ENCODE results near the gene HM13.
A peak's percentile ranks its signal among the peaks of the same experiment; 100 is the strongest.

The HM13 gene

DNA sequence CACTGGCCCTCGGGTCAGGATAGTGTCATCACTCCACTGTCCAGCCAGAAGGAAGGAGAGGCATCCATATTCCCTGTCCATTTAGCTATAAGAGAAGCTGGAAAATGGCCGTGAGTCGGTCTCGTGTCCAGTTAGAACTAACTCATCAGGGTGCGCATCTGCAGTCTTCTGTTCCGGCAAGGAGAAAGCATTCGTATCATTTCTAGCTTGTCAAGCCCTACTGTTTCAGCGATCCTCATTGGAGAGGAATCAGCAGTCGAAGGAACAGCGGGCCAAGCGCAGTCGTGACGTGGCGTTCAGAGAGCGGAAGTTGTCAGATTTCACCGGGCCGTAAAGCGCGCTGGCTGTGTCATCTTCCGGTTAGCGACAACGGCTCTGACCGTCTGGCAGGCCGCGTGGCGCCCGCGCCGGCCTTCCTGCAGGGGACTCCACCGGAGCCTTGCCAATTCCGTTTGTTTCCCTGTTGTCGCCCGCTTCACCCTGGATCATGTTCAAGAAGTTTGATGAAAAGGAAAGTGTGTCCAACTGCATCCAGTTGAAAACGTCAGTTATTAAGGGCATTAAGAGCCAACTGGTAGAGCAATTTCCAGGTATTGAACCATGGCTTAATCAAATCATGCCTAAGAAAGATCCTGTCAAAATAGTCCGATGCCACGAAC is 32.9 kb downstream of the HM13 start:
- POLR2A ChIA-PET (ENCODE audit: low non-redundant PET): interaction anchor here (0.6 kb wide), 3 partner anchors 11 to 159 kb away, joined by 3 to 5 read pairs (median 3); no protein-coding TSS in a partner anchor
- CTCF ChIA-PET: interaction anchor here (0.9 to 3.5 kb wide), 4 partner anchors 25 to 87 kb away, joined by 3 to 19 read pairs (median 4); partner anchors contain the start of gene HM13
- peak; percentile 92 for DNase-seq (ENCODE audit: low spot score)

GRCh38 chr20:31547720-31548298 is 33.6 kb downstream of the HM13 start:
- POLR2A ChIA-PET (ENCODE audit: low non-redundant PET): interaction anchor here (0.6 kb wide), 3 partner anchors 10 to 1215 kb away, joined by 3 to 5 read pairs (median 3); partner anchors contain the start of gene DNMT3B
- H3K27ac ChIP-seq: peak overlapping the region; percentile 22; the same call in 1 of the 2 replicates
- TF ChIP-seq CTCF (conservative IDR thresholded peaks at IDR 0.05; ENCODE audit: low read depth): no peak
- no peak for DNase-seq (ENCODE audit: low spot score)
- CTCF ChIA-PET: interaction anchor here (0.9 to 3.5 kb wide), 5 partner anchors 10 to 65 kb away, joined by 3 to 19 read pairs (median 8); no protein-coding TSS in a partner anchor

More for the DNA sequence above, 32.9 kb downstream of the HM13 start:
- H3K27ac ChIP-seq: peak overlapping the region; percentile 81
- no peak for TF ChIP-seq CTCF (conservative IDR thresholded peaks at IDR 0.05; ENCODE audit: low read depth)

GRCh38 chr20:31548820-31549512 is 34.7 kb downstream of the HM13 start:
- peak overlapping the region; percentile 22 for H3K27ac ChIP-seq
- CTCF ChIA-PET: interaction anchor here (1.0 to 3.5 kb wide), 4 partner anchors 8 to 64 kb away, joined by 7 to 19 read pairs (median 12); no protein-coding TSS in a partner anchor
- no peak for TF ChIP-seq CTCF (conservative IDR thresholded peaks at IDR 0.05; ENCODE audit: low read depth)
- DNase-seq (ENCODE audit: low spot score): no peak
- POLR2A ChIA-PET (ENCODE audit: low non-redundant PET): interaction anchor here (0.5 kb wide), 1 partner anchor 16 kb away, joined by 3 read pairs; no protein-coding TSS in a partner anchor

GRCh38 chr20:31549513-31549880 is 35.3 kb downstream of the HM13 start:
- no peak for DNase-seq (ENCODE audit: low spot score)
- CTCF ChIA-PET: interaction anchor here (2.1 to 3.5 kb wide), 3 partner anchors 8 to 63 kb away, joined by 8 to 19 read pairs (median 15); no protein-coding TSS in a partner anchor

GRCh38 chr20:31550099-31550498 is 35.9 kb downstream of the HM13 start:
- DNase-seq (ENCODE audit: low spot score): no peak
- H3K27ac ChIP-seq: peak overlapping the region; percentile 22
- ChIA-PET POLR2A (ENCODE audit: low non-redundant PET) (no interaction called here), CTCF (interaction anchor here (2.3 to 20.6 kb wide), 2 partner anchors 10 to 60 kb away, joined by 11 to 656 read pairs; no protein-coding TSS in a partner anchor)
- no peak for TF ChIP-seq CTCF (conservative IDR thresholded peaks at IDR 0.05; ENCODE audit: low read depth)

More at GRCh38 chr20:31549513-31549880, 35.3 kb downstream of the HM13 start:
- no peak for TF ChIP-seq CTCF (conservative IDR thresholded peaks at IDR 0.05; ENCODE audit: low read depth)
- POLR2A ChIA-PET (ENCODE audit: low non-redundant PET): no interaction called here
- peak overlapping the region; percentile 22 for H3K27ac ChIP-seq
